Kidney capillary endothelial cell (primary cell): ENCODE data around the gene TCOF1.

Experiments used
- DNase-seq: peaks from one replicate; pipeline ENCODE4 v3.0.0-alpha.2; 2018; ENCODE audit warnings: low spot score

The TCOF1 gene

DNA sequence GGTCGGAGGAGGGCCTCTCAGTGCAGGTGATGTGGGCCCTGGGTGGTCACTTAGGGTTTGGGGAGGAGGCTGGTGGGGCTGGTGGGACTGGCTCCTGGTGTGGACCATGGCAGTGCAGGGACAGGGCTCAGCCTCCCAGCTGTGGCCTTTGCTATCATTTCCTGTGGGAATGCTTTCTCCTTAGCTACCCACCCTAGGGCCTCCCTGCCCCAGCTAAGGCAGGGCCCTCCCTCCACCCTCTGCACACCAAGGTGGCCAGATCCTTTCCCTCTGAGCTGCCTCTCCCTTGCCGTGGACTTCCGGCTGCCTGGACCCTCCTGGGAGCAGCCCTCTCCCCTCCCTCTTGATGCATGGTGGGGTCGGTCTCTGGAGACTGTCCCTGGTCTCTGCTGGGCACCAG lies 32.1 kb upstream of the TCOF1 start:
- DNase-seq, result no peak

DNA sequence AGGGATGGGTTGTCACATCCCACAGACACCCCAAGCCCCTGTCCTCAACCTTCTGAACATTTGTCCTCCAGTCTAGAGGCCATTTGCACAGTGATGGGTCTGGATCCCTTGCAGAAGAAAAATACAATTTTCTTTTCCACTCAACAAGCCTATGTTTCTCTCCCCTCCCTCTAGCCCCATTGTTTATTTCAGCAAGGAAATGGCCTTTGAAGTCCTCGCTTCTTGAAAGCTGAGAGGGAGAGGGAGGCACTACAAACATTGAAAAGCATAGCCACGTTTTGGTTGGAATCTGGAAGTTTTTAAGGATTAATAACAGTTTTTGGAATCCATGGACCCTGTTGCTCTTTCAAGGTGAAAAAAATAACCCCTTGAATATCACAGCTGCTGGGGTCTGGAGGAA lies 30.8 kb upstream of the TCOF1 start:
- no peak for DNase-seq

DNA sequence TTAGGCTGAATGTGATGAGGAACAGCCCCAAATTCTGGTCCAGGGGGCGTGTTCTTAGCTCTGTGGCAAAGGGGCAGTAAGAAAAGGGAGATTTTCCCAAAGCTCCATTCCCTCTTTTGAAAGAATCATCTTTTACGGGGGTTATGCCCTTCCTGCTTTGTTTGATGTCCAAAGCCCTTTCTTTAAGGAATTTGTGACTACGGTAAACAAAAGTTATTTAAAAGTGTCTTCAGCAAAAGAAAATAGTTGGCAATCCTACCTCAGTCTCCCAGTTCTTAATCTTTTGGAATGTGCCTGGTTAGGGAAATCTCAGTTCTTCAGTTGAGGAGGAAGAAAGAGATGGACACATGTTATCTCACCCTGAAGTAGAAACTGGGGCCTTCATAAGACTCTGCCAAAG lies 30.4 kb upstream of the TCOF1 start:
- DNase-seq, result no peak

DNA sequence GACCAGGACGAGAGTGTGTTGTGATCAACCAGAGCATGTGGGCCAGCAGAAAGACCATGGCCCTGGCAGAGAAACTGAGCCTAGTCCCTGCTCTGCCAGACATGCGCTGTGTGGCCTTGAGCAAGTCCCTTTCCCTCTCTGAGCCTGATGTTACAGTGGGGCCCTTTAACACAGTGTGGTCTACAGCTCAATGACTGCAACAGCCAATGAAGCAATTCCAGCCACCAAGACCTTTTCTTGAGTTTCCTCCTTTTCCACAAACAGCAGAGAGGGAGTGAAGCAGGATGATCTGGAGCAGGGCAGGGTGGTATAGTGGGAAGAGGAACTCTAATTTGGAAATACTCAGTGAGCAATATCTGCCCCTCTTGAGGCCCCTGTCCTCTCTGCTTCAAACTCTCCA lies 29.0 kb upstream of the TCOF1 start:
- DNase-seq, result no peak

DNA sequence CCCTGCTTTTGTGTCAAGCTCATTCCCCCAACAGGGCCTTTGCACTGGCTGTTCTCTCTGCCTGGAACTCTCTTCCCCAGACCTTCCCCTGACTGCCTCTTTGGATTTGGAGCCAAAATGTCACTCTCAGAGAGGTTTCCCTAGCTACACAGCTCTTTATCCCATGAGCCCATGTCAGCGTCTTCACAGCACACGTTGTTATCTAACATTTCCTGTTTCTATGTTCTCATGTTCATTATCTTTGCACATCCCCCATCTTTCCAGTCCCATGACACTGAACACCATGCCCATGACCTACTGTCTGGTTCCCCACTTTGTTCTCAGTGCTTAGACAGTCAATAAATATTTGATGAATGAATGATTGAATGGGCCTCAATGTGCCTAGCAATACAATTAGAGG lies 28.5 kb upstream of the TCOF1 start:
- no peak for DNase-seq

DNA sequence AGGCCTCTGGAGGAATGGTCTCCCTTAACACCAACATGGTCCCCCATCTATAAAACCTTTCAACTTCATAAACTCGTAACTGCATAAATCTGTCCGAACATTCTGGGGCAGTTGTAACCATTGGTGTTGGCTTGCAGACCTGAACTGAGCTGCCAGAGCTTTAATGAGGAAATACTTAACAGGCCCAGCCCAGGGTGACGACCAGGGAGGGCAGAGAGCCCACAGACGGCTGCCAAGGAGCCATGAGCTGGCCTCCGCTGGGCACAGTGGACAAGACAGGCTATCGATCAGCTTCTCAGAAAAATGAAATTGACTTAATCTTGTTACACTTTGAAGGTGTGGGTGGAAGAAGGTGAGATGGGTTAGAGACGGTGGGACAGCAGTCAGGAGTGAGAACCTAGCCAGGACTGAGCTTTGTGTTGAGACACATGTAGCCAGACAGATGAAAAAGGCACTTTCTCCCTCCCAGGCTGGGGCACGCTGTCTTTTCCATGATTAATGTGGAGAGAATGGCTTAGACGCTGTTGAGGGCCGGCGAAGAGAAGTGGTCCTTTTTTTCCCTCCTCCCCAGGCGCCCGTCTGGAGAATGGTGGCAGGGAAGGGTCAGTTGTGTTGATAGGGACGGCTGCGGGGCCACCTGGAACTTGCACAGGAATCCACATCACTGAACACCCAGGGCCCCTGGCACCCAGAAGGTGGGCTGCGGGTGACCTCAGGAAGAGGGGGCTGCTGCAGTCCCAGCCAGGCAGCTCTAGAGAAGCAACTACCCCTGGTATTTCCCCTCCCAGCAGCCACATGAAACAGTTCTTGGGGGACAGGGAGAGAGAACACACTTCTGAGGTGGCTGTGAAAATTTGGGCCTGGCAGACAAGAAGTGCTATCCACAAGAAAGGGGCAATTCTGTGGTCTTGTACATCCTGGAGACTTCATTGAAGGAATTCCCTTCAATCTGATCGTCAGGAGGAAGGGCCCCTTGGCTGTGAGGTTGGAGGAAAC lies 27.3 kb upstream of the TCOF1 start:
- DNase-seq, result no peak

DNA sequence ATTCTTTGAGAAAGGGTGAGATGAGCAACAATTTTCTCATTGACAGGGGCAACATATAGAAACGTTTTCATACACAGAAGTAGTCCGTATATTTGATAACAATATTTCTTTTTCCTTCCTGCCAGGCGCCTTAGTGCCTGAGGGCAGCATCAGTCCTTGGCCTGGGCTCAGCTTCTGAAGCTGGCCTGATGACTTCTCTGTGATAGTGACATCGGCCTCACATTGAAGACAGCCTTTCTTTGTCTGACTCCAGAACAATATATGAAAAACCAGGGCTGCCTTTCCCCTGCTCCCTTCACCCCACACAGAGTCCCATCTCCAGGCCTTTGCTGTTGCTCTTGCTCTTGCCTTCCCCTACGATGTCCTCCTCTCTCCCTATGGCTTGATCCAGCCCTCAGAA lies 24.1 kb upstream of the TCOF1 start:
- no peak for DNase-seq

DNA sequence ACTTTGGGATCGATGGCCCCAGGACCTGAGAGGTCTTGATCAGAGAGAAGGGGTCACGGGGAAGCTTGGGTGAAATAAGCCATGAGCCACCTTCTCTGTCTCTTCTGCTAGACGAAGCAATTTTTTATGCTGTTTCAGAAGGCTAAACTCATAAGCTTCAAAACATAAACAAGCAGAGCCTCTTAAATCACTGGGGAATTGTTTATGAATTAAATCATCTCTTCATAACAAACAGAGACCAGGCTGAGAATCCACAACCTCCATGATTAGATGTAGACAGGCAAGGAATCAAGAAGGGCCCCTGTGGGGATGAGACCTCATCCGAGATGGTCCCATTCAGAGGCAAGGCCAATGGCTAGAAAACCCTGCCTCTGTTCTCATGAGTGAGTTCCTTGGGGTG lies 21.7 kb upstream of the TCOF1 start:
- no peak for DNase-seq

DNA sequence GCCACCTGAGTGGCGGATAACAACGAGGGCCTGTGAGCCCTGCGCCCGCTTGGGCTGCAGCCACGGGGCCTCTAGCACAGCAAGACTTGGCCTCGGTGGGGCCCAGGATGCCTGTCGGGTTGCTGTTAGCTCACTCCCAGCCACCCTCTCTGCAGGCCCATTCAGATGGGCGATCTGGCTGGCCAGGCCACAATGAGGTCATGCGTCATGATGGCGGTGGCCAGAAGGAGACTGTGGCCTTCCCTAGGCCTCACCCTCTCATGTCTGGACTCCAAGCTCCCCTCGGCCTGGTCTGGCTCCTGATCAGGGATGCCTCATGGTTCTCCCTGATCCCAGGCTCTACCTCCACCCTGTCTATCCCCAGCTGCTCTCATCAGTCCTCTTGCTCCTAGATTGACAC lies 19.0 kb upstream of the TCOF1 start:
- DNase-seq, result no peak

DNA sequence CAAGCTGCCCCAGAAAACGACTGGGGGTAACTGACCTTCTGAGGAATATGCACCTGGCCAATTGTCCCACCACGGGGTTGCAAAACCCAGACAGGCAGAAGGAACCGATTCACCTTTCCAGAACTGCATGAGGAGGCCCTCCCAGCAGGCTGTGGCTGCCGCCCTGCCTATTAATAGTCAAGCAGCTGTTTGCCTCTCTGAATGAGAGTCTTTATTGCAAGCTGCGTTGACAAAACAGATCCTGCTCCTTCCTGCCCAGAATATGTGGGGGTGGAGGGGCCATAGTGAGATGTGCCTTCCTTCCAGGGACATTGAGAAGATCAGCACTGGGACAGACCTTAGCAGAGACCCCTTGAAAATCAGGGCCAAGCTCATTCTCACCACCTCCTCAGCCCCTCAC lies 18.3 kb upstream of the TCOF1 start:
- DNase-seq, result no peak

DNA sequence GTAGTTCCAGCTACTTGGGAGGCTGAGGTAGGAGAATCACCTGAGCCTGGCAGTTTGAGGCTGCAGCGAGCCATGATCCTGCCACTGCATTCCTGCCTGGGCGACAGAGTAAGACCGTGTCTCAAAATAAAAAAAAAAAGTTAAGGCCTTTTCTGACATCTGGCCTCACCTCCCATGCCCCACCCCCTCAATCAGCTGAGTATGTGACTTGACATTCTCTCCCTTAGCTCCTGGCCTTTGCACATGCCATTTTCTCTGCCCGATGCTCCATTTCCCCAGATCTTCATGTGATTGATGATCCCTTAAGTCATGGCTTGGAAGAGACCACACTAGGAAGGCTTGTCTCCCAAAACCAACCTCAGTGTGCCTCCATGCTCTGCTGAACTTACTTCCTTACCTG lies 17.7 kb upstream of the TCOF1 start:
- no peak for DNase-seq

DNA sequence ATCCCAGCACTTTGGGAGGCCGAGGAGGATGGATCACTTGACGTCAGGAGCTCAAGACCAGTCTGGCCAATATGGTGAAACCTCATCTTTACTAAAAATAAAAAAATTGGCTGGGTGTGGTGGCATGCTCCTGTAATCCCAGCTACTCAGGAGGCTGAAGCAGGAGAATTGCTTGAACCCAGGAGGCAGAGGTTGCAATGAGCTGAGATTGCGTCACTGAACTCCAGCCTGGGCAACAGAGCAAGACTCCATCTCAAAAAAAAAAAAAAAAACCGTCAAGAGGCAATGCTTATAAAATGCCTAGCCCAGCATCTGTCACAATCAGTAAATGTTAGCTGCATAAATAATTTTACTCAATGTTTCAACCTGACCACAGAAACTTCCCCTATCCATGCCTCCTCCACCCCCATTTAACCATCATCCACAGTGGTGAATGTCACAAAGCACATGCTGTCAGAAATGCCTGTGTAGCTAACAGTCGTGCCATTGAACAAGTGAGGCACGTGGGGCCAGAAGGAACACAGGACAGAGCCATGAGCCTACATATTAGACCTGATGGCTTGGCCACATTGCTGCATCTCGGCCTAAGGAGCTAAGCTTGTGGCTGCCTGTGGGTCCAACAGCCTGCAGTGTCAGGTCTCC lies 16.8 kb upstream of the TCOF1 start:
- DNase-seq, result no peak

DNA sequence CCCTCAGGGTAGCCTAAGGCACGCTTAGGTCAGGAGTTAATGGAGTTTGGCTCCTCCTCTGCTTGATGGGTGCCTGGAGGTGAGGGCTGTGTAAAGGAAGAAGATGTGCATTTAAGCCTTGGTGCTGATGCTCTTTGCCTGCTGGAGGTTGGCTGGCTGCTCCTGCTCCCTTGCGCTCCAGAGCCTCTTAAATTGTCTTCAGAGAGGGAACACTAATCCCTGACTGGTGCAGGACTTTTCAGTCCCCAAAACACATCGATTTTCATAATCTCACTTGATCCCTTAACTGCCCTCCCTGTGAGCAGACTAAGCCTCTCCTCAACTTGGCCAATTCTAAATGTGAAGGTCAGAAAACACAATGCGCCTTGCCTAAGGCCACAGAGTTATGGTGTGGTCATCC lies 16.2 kb upstream of the TCOF1 start:
- no peak for DNase-seq

DNA sequence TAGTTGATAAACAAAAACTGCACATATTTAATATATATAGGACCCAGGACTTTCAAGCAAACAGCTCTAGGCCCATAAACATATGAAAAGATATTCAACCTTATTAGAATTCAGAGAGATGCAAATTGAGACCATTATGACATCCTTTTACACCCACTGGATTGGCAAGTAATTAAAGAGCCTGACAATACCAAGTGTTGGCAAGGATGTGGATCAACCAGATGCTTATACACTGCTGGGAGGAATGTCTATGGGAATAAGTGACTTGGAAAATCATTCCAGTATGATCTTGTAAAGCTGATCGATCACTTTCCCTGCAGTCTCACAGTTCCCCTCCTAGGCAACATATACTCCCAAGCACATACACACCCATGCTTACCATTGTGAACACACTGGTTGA lies 15.5 kb upstream of the TCOF1 start:
- no peak for DNase-seq

DNA sequence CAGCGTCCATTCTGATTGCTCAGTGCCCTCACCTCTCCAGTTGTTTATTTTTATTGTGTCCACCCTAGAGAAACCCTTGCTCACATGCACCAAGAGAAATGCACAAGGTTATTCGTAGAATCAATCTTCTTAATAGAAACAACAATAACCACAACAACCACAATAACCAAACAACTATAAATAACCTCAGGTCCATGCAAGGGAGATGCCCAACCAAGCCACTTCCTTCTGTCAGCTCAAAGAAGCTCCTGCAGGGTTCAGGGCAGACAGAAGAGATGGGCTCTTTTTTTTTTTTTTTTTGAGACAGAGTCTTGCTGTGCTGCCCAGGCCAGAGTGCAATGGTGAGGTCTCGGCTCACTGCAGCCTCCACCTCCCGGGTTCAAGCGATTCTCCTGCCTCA lies 14.9 kb upstream of the TCOF1 start:
- DNase-seq, result no peak

DNA sequence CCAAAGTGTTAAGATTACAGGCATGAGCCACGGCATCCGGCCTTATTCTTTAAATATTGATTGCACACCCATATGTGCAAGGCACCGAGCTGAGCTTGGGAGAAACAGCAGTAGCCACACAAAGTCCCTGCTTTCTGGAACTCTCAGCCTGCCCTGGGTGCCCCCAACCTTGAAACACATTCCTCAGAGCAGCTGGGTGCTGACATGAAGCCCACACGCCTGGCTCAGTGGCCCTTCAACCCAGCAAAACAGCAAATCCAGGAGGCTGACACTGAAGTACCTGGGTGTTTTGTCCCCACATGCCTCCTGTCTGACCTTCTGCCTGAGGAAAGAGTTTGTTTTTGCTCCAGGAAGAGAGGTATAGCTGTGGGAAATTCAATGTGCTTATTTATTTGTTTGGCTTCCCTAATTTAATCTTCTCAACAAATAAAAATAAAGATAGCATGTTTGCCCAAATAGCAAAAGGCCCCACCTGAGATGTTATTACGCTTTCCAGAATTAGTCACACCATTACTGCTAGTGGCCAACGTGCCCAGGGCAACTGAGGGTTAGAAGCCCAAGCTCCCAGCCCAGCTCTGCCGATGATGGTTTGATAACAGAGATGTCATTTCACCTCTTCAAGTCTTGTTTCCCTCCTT lies 13.4 kb upstream of the TCOF1 start:
- no peak for DNase-seq

DNA sequence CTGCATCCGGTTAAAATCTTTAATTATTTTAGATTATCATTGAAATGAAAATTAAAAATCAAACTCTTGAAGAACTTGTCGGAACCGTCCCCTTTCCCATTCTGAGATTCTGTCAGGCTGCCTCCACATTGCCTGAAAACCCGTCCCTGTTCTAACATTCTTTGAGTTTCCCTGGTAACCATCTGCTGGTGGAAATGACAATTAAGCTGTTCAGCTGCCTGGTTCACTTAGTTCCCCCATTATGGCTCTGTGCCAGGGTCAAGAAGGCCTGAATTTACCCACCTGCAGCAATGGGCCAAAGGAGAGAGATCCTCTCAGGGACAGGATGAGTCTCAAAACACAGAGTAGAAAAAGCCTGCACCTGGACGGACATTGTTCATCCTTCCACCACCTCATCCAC lies 11.8 kb upstream of the TCOF1 start:
- no peak for DNase-seq

DNA sequence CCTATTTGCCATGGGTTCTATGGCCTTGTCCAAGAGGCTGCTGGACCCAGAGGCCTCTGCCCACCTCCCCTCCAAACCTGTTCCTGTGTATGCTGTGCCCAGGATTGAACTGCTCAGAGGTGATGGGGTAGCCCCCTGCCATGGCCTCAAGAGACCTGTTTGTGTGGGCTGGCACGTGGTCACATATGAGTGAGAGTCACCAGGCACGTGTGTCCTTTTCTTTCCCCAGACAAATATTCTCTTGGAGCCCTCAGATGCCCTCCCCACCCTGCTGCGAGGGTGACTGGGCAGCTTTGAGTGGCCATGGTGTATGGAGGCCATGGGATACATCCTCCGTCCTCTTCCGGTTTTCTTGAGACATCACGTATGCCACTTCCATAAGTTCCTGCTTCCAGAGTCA lies 10.9 kb upstream of the TCOF1 start:
- DNase-seq, result no peak

DNA sequence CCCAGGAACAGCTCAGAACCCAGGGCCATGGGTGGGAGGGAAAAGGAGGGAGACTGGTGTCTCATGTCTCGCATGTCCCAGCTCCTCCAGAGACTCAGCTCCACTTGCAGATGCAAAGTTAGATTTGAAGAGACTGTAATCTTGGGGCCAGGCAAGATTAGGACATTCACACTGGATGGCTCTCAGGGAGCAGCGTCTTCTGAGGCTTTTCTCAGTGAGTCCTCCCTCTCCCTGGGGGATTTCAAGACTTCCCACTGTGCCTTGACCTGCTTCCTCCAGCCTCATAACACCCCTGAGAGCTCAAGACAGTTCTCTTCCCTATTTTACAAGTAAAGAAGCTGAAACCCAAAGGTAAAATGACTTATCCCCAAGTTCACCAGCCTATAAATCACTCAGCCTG lies 10.5 kb upstream of the TCOF1 start:
- DNase-seq, result no peak

DNA sequence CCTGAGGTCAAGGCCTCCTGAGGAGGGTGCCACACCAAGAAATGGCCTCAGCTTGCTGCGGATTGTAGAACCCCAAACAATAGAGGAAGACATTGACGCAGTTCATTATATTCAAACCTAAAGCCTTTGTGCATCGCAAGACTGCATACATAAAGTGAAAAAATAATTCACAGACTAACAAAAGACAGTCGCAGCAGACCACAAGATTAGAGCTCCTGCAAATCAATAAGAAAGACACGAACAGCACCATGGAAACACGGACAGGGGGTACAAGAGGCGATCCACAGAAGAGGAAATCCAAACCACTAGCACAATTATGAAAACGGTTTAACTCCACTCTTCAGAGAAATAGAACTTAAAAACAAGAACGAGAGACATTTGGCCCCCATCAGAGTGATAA lies 10.0 kb upstream of the TCOF1 start:
- no peak for DNase-seq

DNA sequence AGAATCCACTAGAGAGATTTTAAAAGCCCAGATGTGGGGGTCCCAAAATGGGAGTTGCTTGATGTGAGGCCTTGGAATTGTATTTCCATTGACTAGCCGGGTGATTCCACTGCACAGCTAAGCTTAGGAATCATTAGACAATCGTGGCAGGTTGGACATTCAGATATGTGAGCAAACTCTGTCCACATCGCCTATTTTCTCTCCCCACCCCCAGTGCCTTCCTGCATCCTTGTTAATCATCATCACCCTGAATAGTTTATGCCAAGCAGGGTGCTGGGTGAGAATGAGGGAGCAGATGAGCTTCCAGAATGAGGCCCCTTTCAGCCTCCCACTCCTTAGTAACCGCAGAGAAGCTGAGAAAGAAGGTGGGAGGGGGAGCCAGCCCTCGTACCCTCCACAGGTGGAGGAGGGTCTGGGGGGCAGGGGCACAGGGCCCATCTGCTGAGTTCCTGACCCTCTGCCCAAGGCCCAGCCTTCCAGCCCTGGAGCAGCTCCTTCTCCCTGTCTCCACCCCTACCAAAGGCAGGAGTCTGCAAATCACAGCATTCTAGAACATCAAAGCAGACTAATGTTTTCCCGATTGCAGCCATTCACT lies 7.7 kb upstream of the TCOF1 start:
- DNase-seq, result no peak

DNA sequence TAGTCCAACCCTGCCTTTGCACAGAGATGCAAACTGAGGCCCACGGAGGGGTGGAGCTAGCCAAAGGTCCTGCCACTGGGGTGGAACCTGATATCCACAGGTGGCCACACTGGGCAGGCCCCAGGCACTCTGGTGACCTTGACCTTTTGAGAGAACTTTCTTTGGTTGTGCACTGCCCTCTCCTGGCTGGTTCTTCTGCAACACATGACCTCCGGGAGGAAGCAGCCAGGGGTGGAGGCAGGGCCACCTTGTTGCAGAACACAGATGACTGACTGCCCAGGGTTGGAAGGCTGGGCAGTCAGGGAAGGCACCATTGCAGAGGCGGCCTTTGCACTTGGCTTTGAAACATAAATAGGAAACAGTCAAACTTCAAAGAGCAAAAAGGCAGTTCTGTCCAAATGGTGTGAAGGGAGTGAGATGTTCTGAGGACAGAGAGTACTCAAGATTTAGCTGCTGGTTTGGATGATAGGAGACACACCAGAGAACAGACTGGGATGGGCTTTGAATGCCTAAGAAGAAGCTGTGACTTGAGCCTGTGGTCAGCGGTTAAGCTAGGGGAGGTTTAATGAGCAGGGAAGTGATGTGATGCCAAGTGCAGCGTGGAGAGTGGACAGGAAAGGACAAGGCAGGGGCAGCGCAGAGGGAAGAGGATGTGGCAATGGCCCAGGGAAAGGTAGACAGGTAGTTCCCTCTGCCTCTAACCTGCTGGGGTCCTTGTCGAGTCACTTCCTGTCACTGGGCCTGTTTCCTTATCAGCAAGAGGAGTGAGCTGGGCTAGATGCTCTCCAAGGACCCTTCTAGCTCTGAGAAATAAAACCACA lies 6.8 kb upstream of the TCOF1 start:
- peak; percentile 60 for DNase-seq
